Endothelial cell of umbilical vein (primary cell): ENCODE measurements around the gene GLYATL1B. TPM values are rescaled to one million over a fixed set of nuclear protein-coding genes. Genes with fewer than 3 reads are reported as not detected.
A peak's percentile ranks its signal among the peaks of the same experiment; 100 is the strongest.
"Not testable (repeated sequence)": the region's sequence is repeated elsewhere in the genome, so short reads cannot be mapped to it uniquely, and the experiment has no call there.

Experiments
- BruUV-seq: library from RNA; stranded (reverse); fragments of 400-500 nt; replicated peaks from 2 replicates; lab custom pipeline; 2021; lab: Mats Ljungman, UMichigan
- CTCF ChIA-PET: fragments of 300-600, 350-600 bp; sonication (Branson Sonifier 250); formaldehyde crosslinking; loops from one replicate; lab custom pipeline; 2021; ENCODE audit warnings: antibody characterized with exemption, inconsistent platforms; lab: Charles Lee
- POLR2A ChIA-PET: fragments of 300-600, 350-600 bp; sonication (Branson Sonifier 250); formaldehyde crosslinking; loops from one replicate; lab custom pipeline; 2021; ENCODE audit warnings: antibody characterized with exemption, inconsistent platforms; lab: Charles Lee
- DNase-seq: peaks from one replicate; pipeline ENCODE4 v3.0.0-alpha.2; 2011; ENCODE audit warnings: low read depth, low spot score
- FAIRE-seq: peaks from 2 replicates; lab custom pipeline; 2011; peaks lifted over from hg19 to GRCh38; lab: Jason Lieb, UNC
- H2AFZ ChIP-seq: 2 replicates; pipeline ENCODE4 v1.6.0; 2012; ENCODE audit warnings: low read depth, low read length, control low read depth, inconsistent platforms
- H3K27ac ChIP-seq: 2 replicates; pipeline ENCODE4 v1.5.1; 2011; ENCODE audit warnings: low read depth, mild to moderate bottlenecking, control low read depth, low read length, moderate library complexity; ENCODE audit not compliant: insufficient read depth
- H3K27me3 ChIP-seq, 2 experiments: 2 replicates each; pipeline versions ENCODE4 v1.6.0 to v1.6.1; 2011; ENCODE audit warnings: low read length in 2 of 2, mixed read lengths in 1 of 2; ENCODE audit not compliant: control insufficient read depth in 2 of 2, insufficient read depth in 2 of 2
- H3K36me3 ChIP-seq, 2 experiments: 2 replicates in 1 of 2; 3 replicates in 1 of 2; pipeline ENCODE4 v1.5.1; 2011; ENCODE audit warnings: low read length in 2 of 2, mild to moderate bottlenecking in 1 of 2, moderate library complexity in 1 of 2; ENCODE audit not compliant: control insufficient read depth in 2 of 2, insufficient read depth in 2 of 2; ENCODE audit errors: extremely low read depth in 1 of 2
- H3K4me1 ChIP-seq: 3 replicates; pipeline ENCODE4 v1.5.1; 2011; ENCODE audit warnings: mild to moderate bottlenecking, low read length; ENCODE audit not compliant: control insufficient read depth, insufficient read depth; ENCODE audit errors: extremely low read depth
- H3K4me2 ChIP-seq: 2 replicates; pipeline ENCODE4 v1.6.1; 2011; ENCODE audit warnings: low read length, control low read depth, mixed read lengths; ENCODE audit not compliant: insufficient read depth
- H3K4me3 ChIP-seq, 3 experiments: fragments of 200-600 bp in 1 of 3; sonication (generic), shearing (Covaris generic) in 1 of 3; replicated peaks in 1 of 3; 2 replicates each; pipeline ENCODE4 v1.5.1; 2011 to 2016; ENCODE audit warnings: control low read depth in 3 of 3, low read length in 3 of 3, mild to moderate bottlenecking in 2 of 3, inconsistent platforms in 1 of 3, low read depth in 1 of 3, moderate library complexity in 1 of 3; ENCODE audit not compliant: insufficient read depth in 1 of 3
- H3K79me2 ChIP-seq: 2 replicates; pipeline ENCODE4 v1.6.0; 2012; ENCODE audit warnings: low read length, inconsistent platforms; ENCODE audit not compliant: control insufficient read depth, insufficient read depth
- H3K9ac ChIP-seq: replicated peaks from 2 replicates; pipeline ENCODE3; 2011; ENCODE audit warnings: low read length, control low read depth; ENCODE audit not compliant: insufficient read depth; ENCODE audit errors: extremely low read depth
- H3K9me1 ChIP-seq: replicated peaks from 3 replicates; pipeline ENCODE4 v1.6.0; 2011; ENCODE audit warnings: mild to moderate bottlenecking, low read length; ENCODE audit not compliant: control insufficient read depth, insufficient read depth; ENCODE audit errors: extremely low read depth
- H3K9me3 ChIP-seq: replicated peaks from 2 replicates; pipeline ENCODE4 v1.5.1; 2012; ENCODE audit warnings: low read length, inconsistent platforms; ENCODE audit not compliant: control insufficient read depth, insufficient read depth
- H4K20me1 ChIP-seq: replicated peaks from 2 replicates; pipeline ENCODE3; 2011; ENCODE audit warnings: mild to moderate bottlenecking, low read length; ENCODE audit not compliant: control insufficient read depth, insufficient read depth; ENCODE audit errors: extremely low read depth
- GATA2 ChIP-seq: IDR thresholded peaks from 2 replicates; pipeline ENCODE4 v1.7.0; 2011; ENCODE audit warnings: low read depth, mild to moderate bottlenecking, moderate library complexity, mixed read lengths, low read length; ENCODE audit not compliant: insufficient read length, insufficient read depth
- dilution Hi-C: fragments of 300-500 bp; cut with MboI; formaldehyde crosslinking; loops from one replicate; pipeline ENCODE4 v1.15.0; 2019; ENCODE audit warnings: low sequenced_read_pairs; ENCODE audit not compliant: extremely low pct_ligation_motif_present
- intact Hi-C: fragments of 100-400 bp; cut with micrococcal nuclease; formaldehyde crosslinking; loops from one replicate; pipeline ENCODE4 v1.10.0; 2022
- polyA plus RNA-seq, 4 experiments: library from polyadenylated mRNA; depleted of rRNA in 3 of 4; stranded (reverse) in 3 of 4; unstranded in 1 of 4; fragments of >200 nt; gene quantifications; 2 replicates each; pipeline versions ENCODE4 v1.2.1 to v1.2.3, GENCODE V29; 2011 to 2012; ENCODE audit warnings: missing spikeins in 1 of 4
- total RNA-seq: library from RNA; stranded (reverse); gene quantifications from 2 replicates; pipeline ENCODE4 v1.2.3, GENCODE V29; 2021
- TF ChIP-seq, protein P1 (sequence below), 2 donors: IDR thresholded peaks; 1 replicate in 1 of 2; 2 replicates in 1 of 2; pipeline ENCODE4 v1.5.1; 2011; ENCODE audit warnings: low read length in 2 of 2, mild to moderate bottlenecking in 2 of 2, moderate library complexity in 2 of 2, control low read depth in 1 of 2, inconsistent platforms in 1 of 2, low read depth in 1 of 2; ENCODE audit not compliant: insufficient read depth in 1 of 2; ENCODE audit errors: extremely low read depth in 1 of 2

Gene GLYATL1B
- total and polyA plus RNA-seq, 2 donors (not counting 3 experiments of a cell fraction or from before 2014, with no cell fraction given): not detected

DNA sequence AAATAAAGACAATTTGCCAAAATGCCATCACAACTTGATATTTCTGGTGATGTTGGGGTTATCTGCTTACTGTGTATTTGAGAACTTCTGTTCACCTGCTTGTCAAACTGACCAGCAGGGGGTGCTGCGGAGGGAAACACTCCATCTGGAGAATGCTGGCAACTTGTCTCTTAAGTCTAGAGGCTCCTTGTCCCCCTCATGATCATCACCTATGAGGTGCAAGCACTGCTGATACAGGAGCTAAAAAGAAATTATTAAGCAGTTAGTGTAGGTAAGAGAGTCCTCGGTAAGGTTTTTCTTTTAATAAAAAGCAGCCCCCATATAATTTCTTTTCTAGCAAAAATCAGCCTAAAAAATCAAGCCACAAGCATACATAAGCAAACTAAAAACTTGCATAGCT, 32.7 kb upstream of the GLYATL1B start:
- H3K9ac ChIP-seq: no peak overlapping the region
- no peaks in the 10 kb centered on the region for H3K9me1 ChIP-seq
- ChIA-PET POLR2A (no interaction called here), CTCF (interaction anchor here (0.9 to 5.6 kb wide), 4 partner anchors 81 to 105 kb away, joined by 3 to 71 read pairs (median 21); no protein-coding TSS in a partner anchor)
- DNase-seq: peak; percentile 59
- no peaks in the 10 kb centered on the region for H3K4me1 ChIP-seq
- H3K27me3 ChIP-seq: peaks cover 2 to 4% of the 10 kb centered on the region in 2 experiments
- no peak overlapping the region for H3K27ac ChIP-seq
- no peaks in the 10 kb centered on the region for H3K9me3 ChIP-seq
- no peak overlapping the region for H3K4me2 ChIP-seq
- FAIRE-seq: peak; percentile 91
- dilution Hi-C loops (no loop called here), intact Hi-C loops (loop anchor here (1.0 kb wide), 2 partner anchors 83 to 105 kb away; no protein-coding TSS in a partner anchor)
- BruUV-seq: no TSS peak
- no peaks in the 10 kb centered on the region for H3K36me3 ChIP-seq
- TF ChIP-seq, protein P1, sequence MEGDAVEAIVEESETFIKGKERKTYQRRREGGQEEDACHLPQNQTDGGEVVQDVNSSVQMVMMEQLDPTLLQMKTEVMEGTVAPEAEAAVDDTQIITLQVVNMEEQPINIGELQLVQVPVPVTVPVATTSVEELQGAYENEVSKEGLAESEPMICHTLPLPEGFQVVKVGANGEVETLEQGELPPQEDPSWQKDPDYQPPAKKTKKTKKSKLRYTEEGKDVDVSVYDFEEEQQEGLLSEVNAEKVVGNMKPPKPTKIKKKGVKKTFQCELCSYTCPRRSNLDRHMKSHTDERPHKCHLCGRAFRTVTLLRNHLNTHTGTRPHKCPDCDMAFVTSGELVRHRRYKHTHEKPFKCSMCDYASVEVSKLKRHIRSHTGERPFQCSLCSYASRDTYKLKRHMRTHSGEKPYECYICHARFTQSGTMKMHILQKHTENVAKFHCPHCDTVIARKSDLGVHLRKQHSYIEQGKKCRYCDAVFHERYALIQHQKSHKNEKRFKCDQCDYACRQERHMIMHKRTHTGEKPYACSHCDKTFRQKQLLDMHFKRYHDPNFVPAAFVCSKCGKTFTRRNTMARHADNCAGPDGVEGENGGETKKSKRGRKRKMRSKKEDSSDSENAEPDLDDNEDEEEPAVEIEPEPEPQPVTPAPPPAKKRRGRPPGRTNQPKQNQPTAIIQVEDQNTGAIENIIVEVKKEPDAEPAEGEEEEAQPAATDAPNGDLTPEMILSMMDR (IDR thresholded peaks at IDR 0.05; ENCODE audit: extremely low read depth in 1 of 2, insufficient read depth in 1 of 2, low read depth in 1 of 2, low read length in 2 of 2): peak; percentile 69 to 74
- no peak for TF ChIP-seq GATA2
- no peaks in the 10 kb centered on the region for H4K20me1 ChIP-seq
- H3K79me2 ChIP-seq: no peaks in the 10 kb centered on the region
- no peak overlapping the region for H2AFZ ChIP-seq
- no peak overlapping the region for H3K4me3 ChIP-seq

DNA sequence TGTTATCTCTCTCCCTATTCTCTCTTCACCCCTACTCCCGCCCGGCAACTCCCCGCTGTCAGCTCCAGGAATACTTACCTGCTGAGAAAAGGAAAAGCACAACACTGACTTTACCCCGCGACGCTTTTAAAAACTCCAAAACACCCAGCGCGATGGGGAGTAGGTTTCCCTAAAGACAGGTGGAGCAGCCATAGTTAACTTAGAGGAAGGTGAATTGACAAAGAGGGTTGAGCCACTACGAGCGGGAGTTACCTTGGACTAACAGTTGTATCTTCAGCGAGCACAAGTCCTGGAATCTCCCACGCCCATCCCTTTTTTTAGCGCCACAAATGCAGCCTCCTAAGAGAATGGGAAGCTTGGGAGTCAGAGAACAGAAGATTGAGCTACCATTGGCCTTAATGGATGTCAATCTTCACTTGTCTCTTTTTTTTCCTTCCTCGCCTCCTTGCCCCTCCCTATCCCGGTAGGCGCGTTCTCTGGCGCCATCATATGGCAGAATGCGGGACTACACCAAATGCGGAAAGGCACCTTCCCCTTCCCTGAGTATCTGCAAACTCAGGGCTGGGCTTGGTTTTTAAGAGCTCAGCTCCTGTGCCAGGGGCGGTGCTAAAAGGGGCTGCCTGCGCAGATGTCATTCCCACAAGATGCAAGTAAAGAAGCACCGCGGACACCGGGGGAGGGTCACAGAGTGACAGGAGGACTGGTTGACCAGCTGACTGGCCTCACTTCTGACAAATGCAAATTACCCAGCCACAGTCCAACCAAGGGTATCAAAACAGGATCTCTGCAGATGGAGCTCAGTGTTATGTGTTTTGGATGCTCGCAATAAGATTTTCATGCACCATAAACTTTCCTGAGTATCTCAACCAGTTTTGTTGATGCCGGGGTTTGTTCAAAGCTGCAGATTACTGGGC, 27.7 kb upstream of the GLYATL1B start:
- dilution Hi-C loops, H3K79me2 ChIP-seq, H3K9ac ChIP-seq, BruUV-seq, H3K4me1 ChIP-seq, H3K9me1 ChIP-seq, H4K20me1 ChIP-seq, H3K9me3 ChIP-seq, H3K36me3 ChIP-seq, H3K27ac ChIP-seq, H3K27me3 ChIP-seq, POLR2A ChIA-PET: not testable (repeated sequence)
- CTCF ChIA-PET: interaction anchor here (0.6 to 4.4 kb wide), 24 partner anchors 9 to 491 kb away, joined by 3 to 40 read pairs (median 4); partner anchors contain the start of genes DTX4, FAM111A and FAM111B
- FAIRE-seq: peak; percentile 98
- peak overlapping the region; percentile 74 for H2AFZ ChIP-seq
- TF ChIP-seq, protein P1 (IDR thresholded peaks at IDR 0.05; ENCODE audit: extremely low read depth in 1 of 2, insufficient read depth in 1 of 2, low read depth in 1 of 2, low read length in 2 of 2): peak; percentile 76 to 79
- H3K4me3 ChIP-seq: peak overlapping the region in 1 of 3 experiments; percentile 36
- peak; percentile 86 for DNase-seq
- peak overlapping the region; percentile 56 for H3K4me2 ChIP-seq
- intact Hi-C loops: loop anchor here (1.0 to 2.0 kb wide), 4 partner anchors 44 to 404 kb away; no protein-coding TSS in a partner anchor

DNA sequence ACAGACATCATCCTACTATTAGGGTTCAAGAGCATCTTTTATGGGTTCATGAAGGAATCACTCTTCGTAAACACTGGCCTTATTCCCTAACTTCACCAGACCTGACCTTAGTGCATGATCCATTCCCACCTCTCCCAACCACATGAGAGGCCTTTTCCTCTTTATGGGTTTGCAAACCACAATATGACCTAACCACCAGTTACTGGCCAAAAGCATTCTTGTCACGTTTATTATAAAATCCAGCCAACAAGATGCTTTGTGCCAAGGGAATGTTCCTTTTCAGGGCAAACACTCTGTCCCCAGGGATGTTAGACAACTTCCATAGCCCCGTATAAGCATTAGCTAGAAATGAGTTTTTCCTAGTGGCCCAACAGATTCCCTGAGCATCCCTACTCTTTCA, 26.0 kb upstream of the GLYATL1B start:
- FAIRE-seq, H3K4me1 ChIP-seq, dilution Hi-C loops, POLR2A ChIA-PET, H2AFZ ChIP-seq, H4K20me1 ChIP-seq, H3K79me2 ChIP-seq, H3K9me1 ChIP-seq, H3K27ac ChIP-seq, H3K4me3 ChIP-seq, DNase-seq, BruUV-seq, intact Hi-C loops, H3K36me3 ChIP-seq, H3K9me3 ChIP-seq, H3K9ac ChIP-seq, H3K4me2 ChIP-seq: not testable (repeated sequence)
- CTCF ChIA-PET: interaction anchor here (0.8 to 4.4 kb wide), 3 partner anchors 75 to 98 kb away, joined by 3 to 40 read pairs (median 27); no protein-coding TSS in a partner anchor
- H3K27me3 ChIP-seq: peaks cover 9 to 13% of the 10 kb centered on the region in 2 experiments
